GM10847 (cell line): ENCODE measurements around the gene ERCC8.

ENCODE experiments used
- POLR2A ChIP-seq: IDR thresholded peaks from 2 replicates; pipeline ENCODE4 v1.6.1; 2011; ENCODE audit not compliant: insufficient read length; ENCODE audit errors: extremely low read depth

ERCC8 gene

GRCh38 chr5:60944904-60945812 lies at the start of gene ERCC8, which contains the start of gene NDUFAF2:
Gene ERCC8 (minus strand): TSS chr5:60945070. CDS start chr5:60945008, 62 bp downstream.
Gene NDUFAF2 (plus strand): TSS chr5:60945205. CDS start chr5:60945256, 51 bp downstream.
- TF ChIP-seq POLR2A, result peak; percentile 68

DNA sequence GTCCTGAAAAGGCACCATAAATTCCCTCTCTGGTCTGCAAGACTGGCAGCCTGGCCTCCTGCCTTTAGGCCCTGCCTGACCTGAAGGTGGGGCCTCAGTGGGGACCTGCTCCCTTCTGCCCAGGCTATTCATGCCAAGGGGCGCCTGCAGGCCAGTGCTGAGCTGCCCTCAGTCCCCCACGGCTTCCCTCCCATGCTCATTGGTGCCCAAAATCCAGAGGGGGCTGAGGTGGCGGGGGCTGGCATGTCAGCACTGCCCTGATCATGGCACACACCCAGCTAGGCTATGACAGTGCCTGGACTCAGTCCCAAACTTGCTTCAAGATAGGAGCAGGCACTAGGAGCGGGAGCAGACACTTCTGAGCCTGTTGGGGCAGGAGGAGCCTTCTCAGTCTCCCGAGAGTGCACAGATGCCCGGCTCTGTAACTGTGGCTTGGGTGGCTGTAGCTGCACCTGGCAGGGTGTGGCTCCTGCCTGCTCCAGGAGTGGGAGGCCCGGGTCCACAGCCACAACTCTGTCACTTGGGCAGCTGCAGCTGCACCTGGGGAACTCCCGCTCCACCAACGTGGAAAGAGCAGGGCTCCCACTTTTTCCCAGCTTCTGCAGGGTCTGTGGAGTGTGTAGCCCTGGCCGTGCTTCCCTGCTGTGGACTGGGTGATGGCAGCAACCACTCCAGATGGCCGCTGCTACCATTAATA lies 49.2 kb upstream of the ERCC8 start:
- no peak for TF ChIP-seq POLR2A

GRCh38 chr5:60993425-60993824 lies 48.6 kb upstream of the ERCC8 start:
- TF ChIP-seq POLR2A, result no peak

DNA sequence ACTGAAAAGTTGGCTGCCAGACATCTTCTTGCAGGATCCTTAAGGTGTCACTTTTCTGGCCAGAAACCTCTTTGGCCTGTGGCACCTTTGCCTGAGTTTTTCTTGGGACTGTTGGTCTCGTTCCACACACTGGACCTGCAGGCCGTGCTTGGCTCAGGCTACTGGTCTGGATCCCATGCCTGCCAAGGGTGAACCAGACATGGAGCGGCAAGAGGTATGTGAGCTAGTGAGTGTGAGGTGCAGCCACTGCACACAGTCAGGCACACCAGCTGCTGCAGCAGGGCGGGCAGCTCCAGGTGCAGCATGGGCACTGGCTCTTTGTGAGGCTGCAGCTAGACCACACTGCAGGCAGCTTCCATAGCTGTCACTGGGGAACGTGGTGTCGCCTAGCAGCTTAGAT lies 48.0 kb upstream of the ERCC8 start:
- TF ChIP-seq POLR2A, result no peak

- no peak for TF ChIP-seq POLR2A
Observed at GRCh38 chr5:60989790-60990189, 44.9 kb upstream of the ERCC8 start.

GRCh38 chr5:60980511-60980910 lies 35.6 kb upstream of the ERCC8 start:
- no peak for TF ChIP-seq POLR2A

DNA sequence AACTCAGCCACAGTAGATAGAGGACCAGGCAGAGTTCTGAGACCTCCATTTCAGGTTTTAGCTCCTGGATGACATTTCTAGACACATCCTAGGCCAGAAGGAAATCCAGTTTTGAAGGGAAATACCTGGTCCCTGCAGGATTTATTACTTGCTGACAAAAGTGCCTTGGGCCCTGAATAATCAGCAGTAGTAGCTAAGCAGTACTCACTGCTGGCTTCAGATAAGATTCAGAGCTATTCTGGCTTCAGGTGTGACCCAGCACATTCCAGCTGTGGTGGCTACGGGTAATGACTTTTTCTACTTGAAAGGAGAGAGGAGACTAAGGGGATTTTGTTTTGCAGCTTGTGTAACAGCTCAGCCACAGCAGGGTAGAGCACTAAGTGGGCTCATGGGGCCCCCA lies 34.1 kb upstream of the ERCC8 start:
- TF ChIP-seq POLR2A, result no peak

DNA sequence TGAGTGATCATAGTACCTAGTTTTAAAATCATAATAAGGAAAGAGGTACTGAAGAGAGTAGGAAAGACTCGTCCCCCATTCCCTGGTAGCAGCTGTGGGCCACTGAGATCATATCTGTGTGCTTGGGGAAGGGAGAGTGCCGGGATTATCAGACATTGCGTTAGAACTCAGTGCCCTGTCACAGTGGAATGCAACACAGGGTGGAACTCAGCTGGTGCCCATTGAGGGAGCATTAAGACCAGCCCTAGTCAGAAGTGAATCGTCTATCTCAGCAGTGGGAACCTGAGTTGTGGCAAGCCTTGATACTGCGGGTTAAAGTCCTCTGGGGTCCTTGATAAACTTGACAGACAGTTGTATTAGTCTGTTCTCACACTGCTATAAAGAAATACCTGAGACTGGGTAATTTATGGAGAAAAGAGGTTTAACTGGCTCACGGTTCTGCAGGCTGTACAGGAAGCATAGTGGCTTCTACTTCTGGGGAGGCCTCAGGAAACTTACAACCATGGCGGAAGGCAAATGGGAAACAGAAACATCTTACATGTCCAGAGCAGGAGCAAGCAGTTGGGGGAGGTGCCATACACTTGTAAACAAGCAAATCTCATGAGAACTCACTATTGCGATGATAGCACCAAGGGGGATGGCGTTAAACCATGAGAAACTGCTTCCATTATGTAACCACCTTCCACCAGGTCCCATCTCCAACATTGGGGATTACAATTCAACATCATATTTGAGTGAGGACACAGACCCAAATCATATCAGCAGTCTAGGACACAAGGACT lies 33.3 kb upstream of the ERCC8 start:
- TF ChIP-seq POLR2A, result no peak

DNA sequence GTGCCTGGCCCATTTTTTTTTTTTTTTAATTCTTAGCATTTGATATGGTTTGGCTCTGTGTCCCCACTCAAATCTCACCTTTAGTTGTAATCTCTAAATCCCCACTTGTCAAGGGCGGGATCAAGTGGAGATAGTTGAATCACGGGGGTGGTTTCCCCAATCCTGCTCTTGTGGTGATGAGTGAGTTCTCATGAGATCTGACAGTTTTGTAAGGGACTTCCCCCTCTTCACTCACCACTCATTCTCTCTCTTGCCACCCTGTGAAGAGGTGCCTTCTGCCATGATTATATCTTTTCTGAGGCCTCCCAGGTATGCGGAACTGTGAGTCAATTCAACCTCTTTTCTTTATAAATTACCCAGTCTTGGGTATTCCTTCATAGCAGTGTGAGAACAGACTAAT lies 27.4 kb upstream of the ERCC8 start:
- no peak for TF ChIP-seq POLR2A

DNA sequence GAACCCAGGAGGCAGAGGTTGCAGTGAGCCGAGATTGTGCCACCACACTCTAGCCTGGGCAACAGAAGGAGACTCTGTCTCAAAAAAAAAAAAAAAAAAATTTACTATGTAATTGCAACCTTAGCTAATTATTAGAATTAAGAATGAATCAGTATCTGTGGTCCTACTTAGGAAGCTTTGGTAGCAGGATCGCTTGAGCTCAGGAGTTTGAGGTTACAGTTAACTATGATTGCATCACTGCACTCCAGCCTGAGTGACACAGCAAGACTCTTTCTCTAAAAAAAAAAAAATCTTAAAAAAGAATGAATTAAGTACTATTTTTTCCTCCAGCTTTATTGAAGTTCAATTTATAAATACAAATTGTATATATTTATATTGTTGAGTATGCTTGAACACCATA lies 16.8 kb upstream of the ERCC8 start:
- no peak for TF ChIP-seq POLR2A

GRCh38 chr5:60960591-60960990 lies 15.7 kb upstream of the ERCC8 start:
- no peak for TF ChIP-seq POLR2A

GRCh38 chr5:60959156-60959555 lies 14.3 kb upstream of the ERCC8 start:
- TF ChIP-seq POLR2A, result no peak

DNA sequence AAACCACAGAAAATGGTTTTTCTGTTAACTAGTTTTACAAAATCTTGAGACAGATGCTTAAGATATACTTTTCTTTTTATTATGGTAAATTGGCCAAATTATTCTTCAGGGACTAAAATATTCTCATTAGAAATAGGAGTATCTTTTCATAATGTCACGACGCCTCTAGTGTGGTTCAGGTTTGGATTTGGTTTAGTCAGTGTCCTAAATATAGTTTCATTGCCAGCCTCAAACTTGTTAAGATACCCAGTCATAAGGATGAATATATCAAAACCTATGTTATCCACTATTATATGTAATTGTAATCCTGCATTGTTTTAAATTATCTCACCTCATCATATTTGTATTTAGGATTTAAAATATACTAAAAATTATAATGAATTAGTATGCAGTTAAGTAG lies 13.8 kb upstream of the ERCC8 start:
- TF ChIP-seq POLR2A, result no peak

GRCh38 chr5:60958088-60958487 lies 13.2 kb upstream of the ERCC8 start:
- TF ChIP-seq POLR2A, result no peak

GRCh38 chr5:60955239-60955638 lies 10.4 kb upstream of the ERCC8 start:
- no peak for TF ChIP-seq POLR2A
